ENCODE results near the gene IFITM1. TPM values are rescaled to one million over a fixed set of nuclear protein-coding genes. Genes with fewer than 3 reads are reported as not detected.
A peak's percentile ranks its signal among the peaks of the same experiment; 100 is the strongest.
"Not testable (repeated sequence)": the region's sequence is repeated elsewhere in the genome, so short reads cannot be mapped to it uniquely, and the experiment has no call there.

IFITM1 gene
- polyA plus RNA-seq, 1 experiment, result 660 TPM

DNA sequence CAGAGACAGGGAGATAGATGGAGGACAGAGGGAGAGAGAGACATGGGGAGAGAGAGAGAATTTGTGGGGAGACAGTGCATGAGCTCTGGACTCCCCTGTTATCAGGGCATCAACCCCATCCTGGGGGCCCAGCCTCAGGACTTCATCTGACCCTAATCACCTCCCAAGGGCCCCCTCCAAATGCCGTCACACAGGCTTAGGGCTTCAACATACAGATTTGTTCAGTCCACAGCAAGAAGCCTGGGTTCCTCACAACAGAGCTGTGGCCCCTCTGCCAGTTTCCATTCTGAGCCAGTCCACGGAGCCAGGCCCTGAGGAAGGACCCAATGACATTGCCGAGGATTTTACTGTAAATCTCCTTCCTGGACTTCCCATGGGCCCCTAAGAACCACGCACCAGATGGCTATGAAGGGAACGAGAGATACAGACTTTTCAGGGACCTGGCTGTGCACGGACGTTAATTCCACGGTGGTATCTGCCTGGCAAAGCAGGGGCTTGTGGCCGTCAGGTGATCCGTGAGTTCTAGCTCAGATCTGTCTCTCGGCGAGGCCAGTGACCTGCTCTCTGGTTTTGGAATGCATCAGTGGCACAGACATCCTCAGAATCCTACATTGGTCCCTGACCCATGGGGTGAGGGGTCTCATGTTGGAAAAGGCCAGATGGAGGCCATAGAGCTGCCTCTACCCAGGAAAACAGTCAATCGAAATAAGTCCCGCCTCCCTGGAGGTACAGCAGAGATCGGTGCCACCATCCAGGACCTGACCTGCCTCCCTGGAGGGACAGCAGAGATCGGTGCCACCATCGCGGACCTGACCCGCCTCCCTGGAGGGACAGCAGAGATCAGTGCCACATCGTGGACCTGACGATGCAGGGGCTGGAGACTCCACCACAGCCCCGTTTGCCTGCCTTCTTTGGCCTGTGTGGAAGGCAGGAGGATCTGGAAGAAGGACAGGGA is 46.8 kb downstream of the IFITM1 start:
- Histone ChIP-seq H3K4me3 (ENCODE audit: low read depth, low read length) (no peak overlapping the region), H3K27me3 (ENCODE audit: control insufficient read depth, insufficient read depth, low read length) (peaks cover 8% of the 10 kb centered on the region), H3K36me3 (ENCODE audit: control insufficient read depth, insufficient read depth, low read length) (no peaks in the 10 kb centered on the region)
- ChIA-PET POLR2A (interaction anchor here (0.7 kb wide), 1 partner anchor 164 kb away, joined by 3 read pairs; a partner anchor contains a TSS), CTCF (interaction anchor here (1.6 to 5.8 kb wide), 6 partner anchors 36 to 130 kb away, joined by 3 to 41 read pairs (median 8); no protein-coding TSS in a partner anchor)
- TF ChIP-seq, protein P1, sequence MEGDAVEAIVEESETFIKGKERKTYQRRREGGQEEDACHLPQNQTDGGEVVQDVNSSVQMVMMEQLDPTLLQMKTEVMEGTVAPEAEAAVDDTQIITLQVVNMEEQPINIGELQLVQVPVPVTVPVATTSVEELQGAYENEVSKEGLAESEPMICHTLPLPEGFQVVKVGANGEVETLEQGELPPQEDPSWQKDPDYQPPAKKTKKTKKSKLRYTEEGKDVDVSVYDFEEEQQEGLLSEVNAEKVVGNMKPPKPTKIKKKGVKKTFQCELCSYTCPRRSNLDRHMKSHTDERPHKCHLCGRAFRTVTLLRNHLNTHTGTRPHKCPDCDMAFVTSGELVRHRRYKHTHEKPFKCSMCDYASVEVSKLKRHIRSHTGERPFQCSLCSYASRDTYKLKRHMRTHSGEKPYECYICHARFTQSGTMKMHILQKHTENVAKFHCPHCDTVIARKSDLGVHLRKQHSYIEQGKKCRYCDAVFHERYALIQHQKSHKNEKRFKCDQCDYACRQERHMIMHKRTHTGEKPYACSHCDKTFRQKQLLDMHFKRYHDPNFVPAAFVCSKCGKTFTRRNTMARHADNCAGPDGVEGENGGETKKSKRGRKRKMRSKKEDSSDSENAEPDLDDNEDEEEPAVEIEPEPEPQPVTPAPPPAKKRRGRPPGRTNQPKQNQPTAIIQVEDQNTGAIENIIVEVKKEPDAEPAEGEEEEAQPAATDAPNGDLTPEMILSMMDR (IDR thresholded peaks at IDR 0.05; ENCODE audit: insufficient read depth, low read depth, low read length), result no peak
- no peak for DNase-seq (ENCODE audit: low read depth)

DNA sequence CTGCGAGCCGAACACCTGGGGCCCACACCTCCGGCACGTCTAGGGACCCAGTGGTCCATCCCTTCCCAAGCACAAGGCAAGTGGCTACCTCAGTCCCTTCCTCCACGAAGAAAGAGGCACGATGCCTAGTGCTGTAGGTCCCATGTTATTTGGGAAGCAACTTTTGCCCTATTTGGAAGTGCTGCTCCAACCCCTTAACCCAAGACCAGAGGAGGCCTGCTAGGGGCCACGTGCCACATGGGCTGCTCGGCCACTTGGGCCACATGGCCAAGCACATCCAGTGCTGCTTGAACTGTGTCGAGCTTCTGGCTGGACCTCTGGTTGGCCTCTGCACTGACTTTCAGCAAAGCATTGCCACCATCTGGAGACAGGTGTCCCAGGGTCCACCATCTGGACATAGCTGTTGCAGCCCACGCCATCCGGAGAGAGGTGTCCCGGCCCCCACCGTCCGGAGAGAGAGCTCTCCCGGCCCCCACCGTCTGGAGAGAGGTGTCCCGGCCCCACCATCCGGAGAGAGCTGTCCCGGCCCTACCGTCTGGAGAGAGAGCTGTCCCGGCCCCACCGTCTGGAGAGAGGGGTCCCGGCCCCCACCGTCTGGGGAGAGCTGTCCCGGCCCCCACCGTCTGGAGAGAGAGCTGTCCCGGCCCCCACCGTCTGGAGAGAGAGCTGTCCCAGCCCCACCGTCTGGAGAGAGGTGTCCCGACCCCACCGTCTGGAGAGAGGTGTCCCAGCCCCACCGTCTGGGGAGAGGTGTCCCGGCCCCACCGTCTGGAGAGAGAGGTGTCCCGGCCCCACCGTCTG is 49.0 kb downstream of the IFITM1 start:
- Histone ChIP-seq H3K27me3 (ENCODE audit: control insufficient read depth, insufficient read depth, low read length) (peaks cover 20% of the 10 kb centered on the region), H3K36me3 (ENCODE audit: control insufficient read depth, insufficient read depth, low read length) (no peaks in the 10 kb centered on the region), H3K4me3 (ENCODE audit: low read depth, low read length) (no peak overlapping the region)
- POLR2A ChIA-PET, result interaction anchor here (0.8 kb wide), 1 partner anchor 132 kb away, joined by 19 read pairs; no protein-coding TSS in a partner anchor
- TF ChIP-seq, protein P1 (IDR thresholded peaks at IDR 0.05; ENCODE audit: insufficient read depth, low read depth, low read length), result no peak
- CTCF ChIA-PET, result interaction anchor here (0.6 to 5.8 kb wide), 21 partner anchors 10 to 561 kb away, joined by 3 to 57 read pairs (median 3); partner anchors contain the start of genes IFITM2, NLRP6 and PSMD13
- DNase-seq (ENCODE audit: low read depth), result no peak

DNA sequence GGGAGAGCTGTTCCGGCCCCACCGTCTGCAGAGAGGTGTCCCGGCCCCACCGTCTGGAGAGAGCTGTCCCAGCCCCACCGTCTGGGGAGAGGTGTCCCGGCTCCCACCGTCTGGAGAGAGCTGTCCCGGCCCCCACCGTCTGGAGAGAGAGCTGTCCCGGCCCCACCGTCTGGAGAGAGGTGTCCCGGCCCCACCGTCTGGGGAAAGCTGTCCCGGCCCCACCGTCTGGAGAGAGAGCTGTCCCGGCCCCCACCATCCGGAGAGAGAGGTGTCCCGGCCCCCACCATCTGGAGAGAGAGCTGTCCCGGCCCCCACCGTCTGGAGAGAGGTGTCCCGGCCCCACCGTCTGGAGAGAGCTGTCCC is 49.6 kb downstream of the IFITM1 start:
- CTCF ChIA-PET, result interaction anchor here (0.6 to 5.8 kb wide), 16 partner anchors 10 to 561 kb away, joined by 3 to 57 read pairs (median 4); partner anchors contain the start of genes IFITM2 and NLRP6
- not testable (repeated sequence) for H3K4me3 ChIP-seq (ENCODE audit: low read depth, low read length); DNase-seq (ENCODE audit: low read depth); H3K36me3 ChIP-seq (ENCODE audit: control insufficient read depth, insufficient read depth, low read length)
- POLR2A ChIA-PET, result interaction anchor here (0.8 kb wide), 1 partner anchor 133 kb away, joined by 19 read pairs; no protein-coding TSS in a partner anchor
- H3K27me3 ChIP-seq (ENCODE audit: control insufficient read depth, insufficient read depth, low read length), result peaks cover 23% of the 10 kb centered on the region

DNA sequence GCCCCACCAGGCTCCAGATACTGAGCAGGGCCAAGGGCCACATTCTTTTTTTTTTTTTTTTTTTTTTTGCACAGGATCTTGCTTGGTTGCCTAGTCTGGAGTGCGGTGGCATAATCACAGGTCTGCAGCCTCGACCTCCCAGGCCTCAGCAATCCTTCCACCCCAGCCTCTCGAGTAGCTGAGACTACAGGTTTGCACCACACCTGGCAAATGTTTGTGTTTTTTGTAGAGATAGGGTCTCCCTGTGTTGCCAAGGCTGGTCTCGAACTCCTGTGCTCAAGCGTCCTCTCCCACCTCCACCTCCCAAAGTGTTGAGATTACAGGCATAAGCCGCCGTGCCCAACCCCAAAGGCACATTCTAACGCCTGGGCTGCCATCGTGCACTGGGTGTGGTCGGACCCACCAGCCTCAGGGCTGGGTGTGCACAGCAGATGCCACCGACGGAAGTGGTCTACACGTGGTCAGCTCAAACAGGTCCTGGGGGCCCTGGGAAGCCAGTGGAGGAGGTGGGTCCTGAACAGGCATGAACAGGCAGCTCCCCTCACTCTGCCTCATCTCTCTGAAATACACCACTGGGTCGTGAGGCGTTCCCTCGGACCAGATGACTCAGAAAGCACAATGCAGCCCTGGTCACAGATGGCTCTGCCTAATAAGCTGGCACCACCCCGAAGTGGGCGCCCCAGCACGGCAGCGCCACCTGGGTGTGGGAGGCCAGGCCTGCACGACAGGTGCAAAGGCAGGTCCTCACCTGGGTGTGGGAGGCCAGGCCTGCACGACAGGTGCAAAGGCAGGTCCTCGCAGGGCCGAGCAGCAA is 50.3 kb downstream of the IFITM1 start:
- Histone ChIP-seq H3K36me3 (ENCODE audit: control insufficient read depth, insufficient read depth, low read length) (no peaks in the 10 kb centered on the region), H3K4me3 (ENCODE audit: low read depth, low read length) (no peak overlapping the region), H3K27me3 (ENCODE audit: control insufficient read depth, insufficient read depth, low read length) (peaks cover 25% of the 10 kb centered on the region)
- POLR2A ChIA-PET, result interaction anchor here (0.8 kb wide), 1 partner anchor 134 kb away, joined by 19 read pairs; no protein-coding TSS in a partner anchor
- DNase-seq (ENCODE audit: low read depth), result no peak
- CTCF ChIA-PET, result interaction anchor here (0.6 to 5.8 kb wide), 15 partner anchors 9 to 560 kb away, joined by 3 to 57 read pairs (median 3); partner anchors contain the start of gene IFITM2
- TF ChIP-seq, protein P1 (IDR thresholded peaks at IDR 0.05; ENCODE audit: insufficient read depth, low read depth, low read length), result peak; percentile 53

Small RNA genes within 50 kb of the gene (small RNA-seq; reads per million reads assigned to genes)
- not detected for gene AC136475.6 (ENCODE audit: insufficient read length, low read depth, low replicate concordance)

Other genes starting within 250 kb of the IFITM1 start
- not detected in 2 replicates for gene SCGB1C1, start 121.0 kb upstream of the IFITM1 start, polyA plus RNA-seq (2011; rRNA removed)
- 69.5 and 111 TPM in 2 replicates for gene BET1L, start 106.6 kb upstream of the IFITM1 start, polyA plus RNA-seq (2011; rRNA removed)
- 169 and 242 TPM in 2 replicates for gene RIC8A, start 106.3 kb upstream of the IFITM1 start, polyA plus RNA-seq (2011; rRNA removed)
- 18.8 and 22.2 TPM in 2 replicates for gene SIRT3, start 77.7 kb upstream of the IFITM1 start, polyA plus RNA-seq (2011; rRNA removed)
- 158 and 187 TPM in 2 replicates for gene PSMD13, start 77.1 kb upstream of the IFITM1 start, polyA plus RNA-seq (2011; rRNA removed)
- not detected in 2 replicates for gene NLRP6, start 35.6 kb upstream of the IFITM1 start, polyA plus RNA-seq (2011; rRNA removed)
- gene PGGHG, start 24.9 kb upstream of the IFITM1 start, polyA plus RNA-seq (2011; rRNA removed), result 7.4 and 13.2 TPM in 2 replicates
- not detected in 2 replicates for gene IFITM5, start 14.5 kb upstream of the IFITM1 start, polyA plus RNA-seq (2011; rRNA removed)
- 456 and 813 TPM in 2 replicates for gene IFITM2, start 6.2 kb upstream of the IFITM1 start, polyA plus RNA-seq (2011; rRNA removed)
- gene IFITM3, start 6.8 kb downstream of the IFITM1 start, polyA plus RNA-seq (2011; rRNA removed), result 989 and 1,538 TPM in 2 replicates
- 3.0 and 5.4 TPM in 2 replicates for gene B4GALNT4, start 55.5 kb downstream of the IFITM1 start, polyA plus RNA-seq (2011; rRNA removed)
- gene PKP3, start 80.2 kb downstream of the IFITM1 start, polyA plus RNA-seq (2011; rRNA removed), result 0.42 and 0.86 TPM in 2 replicates
- gene SIGIRR, start 101.0 kb downstream of the IFITM1 start, polyA plus RNA-seq (2011; rRNA removed), result 21.1 and 29.2 TPM in 2 replicates
- gene ANO9, start 128.0 kb downstream of the IFITM1 start, polyA plus RNA-seq (2011; rRNA removed), result not detected in 2 replicates
- 18.1 and 25.8 TPM in 2 replicates for gene PTDSS2, start 136.2 kb downstream of the IFITM1 start, polyA plus RNA-seq (2011; rRNA removed)
- gene RNH1, start 193.2 kb downstream of the IFITM1 start, polyA plus RNA-seq (2011; rRNA removed), result 139 and 260 TPM in 2 replicates
- 50.3 and 90.4 TPM in 2 replicates for gene HRAS, start 221.5 kb downstream of the IFITM1 start, polyA plus RNA-seq (2011; rRNA removed)
- 0.92 and 1.5 TPM in 2 replicates for gene LRRC56, start 223.5 kb downstream of the IFITM1 start, polyA plus RNA-seq (2011; rRNA removed)
- 1.6 and 2.5 TPM in 2 replicates for gene LMNTD2, start 246.7 kb downstream of the IFITM1 start, polyA plus RNA-seq (2011; rRNA removed)
- gene RASSF7, start 246.9 kb downstream of the IFITM1 start, polyA plus RNA-seq (2011; rRNA removed), result 17.3 and 25.1 TPM in 2 replicates

All from BJ (cell line).